Gastroesophageal sphincter (tissue), 3 donors: Measurements from ENCODE around the gene TADA3.

Experiments used
- EP300 ChIP-seq: sonication (generic); formaldehyde crosslinking; IDR thresholded peaks from one replicate; pipeline ENCODE4 v1.6.1; 2017; ENCODE audit warnings: antibody characterized with exemption, mild to moderate bottlenecking
- POLR2A ChIP-seq, 2 donors: fragments of 450-650 bp; IDR thresholded peaks; one replicate each; pipeline ENCODE4 v1.6.1; 2017; ENCODE audit warnings: antibody characterized with exemption in 2 of 2, mild to moderate bottlenecking in 2 of 2, moderate library complexity in 1 of 2
- POLR2AphosphoS5 ChIP-seq: sonication (generic); formaldehyde crosslinking; IDR thresholded peaks from one replicate; pipeline ENCODE4 v1.6.1; 2017; ENCODE audit warnings: antibody characterized with exemption
- TF ChIP-seq, protein P1 (sequence below), 4 experiments: fragments of 200-600 bp in 2 of 4; fragments of 450-650 bp in 2 of 4; sonication (generic) in 1 of 4; IDR thresholded peaks; one replicate each; pipeline ENCODE4 v1.5.1; 2017 to 2019; ENCODE audit warnings: antibody characterized with exemption in 4 of 4, mild to moderate bottlenecking in 2 of 4, moderate library complexity in 2 of 4

DNA sequence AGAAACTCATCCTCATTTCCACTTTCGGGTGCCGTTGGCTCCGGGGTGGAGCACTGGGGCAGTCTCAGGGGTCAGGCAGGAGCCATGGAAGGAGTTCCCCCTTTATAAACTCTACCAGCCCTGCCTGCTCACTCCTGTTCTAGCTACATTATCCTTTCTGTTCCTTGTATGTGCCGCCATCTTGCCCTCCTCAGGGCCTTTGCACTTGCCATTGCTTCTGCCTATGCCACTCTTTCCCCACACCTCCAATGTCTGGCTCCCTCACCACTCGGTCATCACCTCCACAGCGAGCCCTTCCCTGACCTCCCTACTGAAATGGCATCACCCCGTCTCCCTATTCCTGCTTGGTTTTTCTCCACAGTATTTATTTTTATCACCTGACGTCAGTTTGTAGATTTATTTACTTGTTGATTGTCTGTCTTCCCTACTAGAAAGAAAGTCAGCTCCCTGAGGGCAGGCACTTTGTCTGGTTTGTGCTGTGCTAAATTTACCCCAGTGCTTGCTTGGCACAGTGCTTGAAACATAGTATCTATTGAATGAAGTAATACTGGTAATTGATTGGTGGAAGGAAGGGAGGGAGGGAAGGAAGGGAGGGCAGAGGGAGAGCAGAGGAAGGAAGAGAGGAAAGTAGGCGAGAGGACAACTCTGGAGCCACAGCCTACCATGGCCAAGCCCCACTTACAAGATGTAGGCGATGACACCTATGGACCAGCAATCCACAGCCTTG, 31.3 kb downstream of the TADA3 start:
- TF ChIP-seq POLR2A (IDR thresholded peaks at IDR 0.05) (no peak), POLR2AphosphoS5 (no peak), EP300 (no peak)
- TF ChIP-seq, protein P1, sequence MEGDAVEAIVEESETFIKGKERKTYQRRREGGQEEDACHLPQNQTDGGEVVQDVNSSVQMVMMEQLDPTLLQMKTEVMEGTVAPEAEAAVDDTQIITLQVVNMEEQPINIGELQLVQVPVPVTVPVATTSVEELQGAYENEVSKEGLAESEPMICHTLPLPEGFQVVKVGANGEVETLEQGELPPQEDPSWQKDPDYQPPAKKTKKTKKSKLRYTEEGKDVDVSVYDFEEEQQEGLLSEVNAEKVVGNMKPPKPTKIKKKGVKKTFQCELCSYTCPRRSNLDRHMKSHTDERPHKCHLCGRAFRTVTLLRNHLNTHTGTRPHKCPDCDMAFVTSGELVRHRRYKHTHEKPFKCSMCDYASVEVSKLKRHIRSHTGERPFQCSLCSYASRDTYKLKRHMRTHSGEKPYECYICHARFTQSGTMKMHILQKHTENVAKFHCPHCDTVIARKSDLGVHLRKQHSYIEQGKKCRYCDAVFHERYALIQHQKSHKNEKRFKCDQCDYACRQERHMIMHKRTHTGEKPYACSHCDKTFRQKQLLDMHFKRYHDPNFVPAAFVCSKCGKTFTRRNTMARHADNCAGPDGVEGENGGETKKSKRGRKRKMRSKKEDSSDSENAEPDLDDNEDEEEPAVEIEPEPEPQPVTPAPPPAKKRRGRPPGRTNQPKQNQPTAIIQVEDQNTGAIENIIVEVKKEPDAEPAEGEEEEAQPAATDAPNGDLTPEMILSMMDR (IDR thresholded peaks at IDR 0.05) = no peak
